ENCODE measurements around the gene SERPINB6. TPM values are rescaled to one million over a fixed set of nuclear protein-coding genes. Genes with fewer than 3 reads are reported as not detected.

SERPINB6 gene
- total and polyA plus RNA-seq, 9 of the 15 experiments (the other 6 are each of a cell fraction or from before 2014, with no cell fraction given): 86.6 to 211 (median 143) TPM

- no TSS peak for BruUV-seq (replicated peaks)
- POLR2A ChIA-PET: interaction anchor here (1.3 to 2.0 kb wide), 6 partner anchors 11 to 22 kb away, joined by 3 to 12 read pairs (median 7); no protein-coding TSS in a partner anchor
- in situ Hi-C loops (cut with MboI): no loop called here
- intact Hi-C loops (cut with micrococcal nuclease): no loop called here
- no peak for FAIRE-seq
- no peak overlapping the region for H3K4me3 ChIP-seq
- H4K20me1 ChIP-seq (replicated peaks; ENCODE audit: control insufficient read depth, insufficient read depth, low read length): no peaks in the 10 kb centered on the region
- no peaks in the 10 kb centered on the region for H3K27me3 ChIP-seq (ENCODE audit: control insufficient read depth in 2 of 2, insufficient read depth in 2 of 2, low read length in 2 of 2)
- peaks cover 9% of the 10 kb centered on the region; the same call in 2 of the 3 replicates for H3K36me3 ChIP-seq (ENCODE audit: control insufficient read depth, insufficient read depth, low read length)
- no peak overlapping the region for H3K27ac ChIP-seq (ENCODE audit: extremely low read depth, low read depth, low read length)
- no peak overlapping the region for H2AFZ ChIP-seq (ENCODE audit: low read depth, low read length)
- H3K9me1 ChIP-seq (ENCODE audit: control insufficient read depth, insufficient read depth, low read length): no peaks in the 10 kb centered on the region
- H3K9me3 ChIP-seq (replicated peaks; ENCODE audit: control insufficient read depth, insufficient read depth, low read depth, low read length): no peaks in the 10 kb centered on the region
- H3K4me2 ChIP-seq (ENCODE audit: insufficient read depth, low read length): no peak overlapping the region
- 88% methylated on average over 7 of the region's 7 CpGs for WGBS (ENCODE audit: insufficient coverage, low coverage, missing lambda C conversion rate)
- H3K79me2 ChIP-seq (ENCODE audit: control insufficient read depth, insufficient read depth, low read length): peaks cover 87% of the 10 kb centered on the region
- DNase-seq (ENCODE audit: extremely low read depth in 1 of 4, low spot score in 3 of 4): no peak
- peaks cover 47 to 50% of the 10 kb centered on the region in 2 experiments for H3K4me1 ChIP-seq (replicated peaks in 1 of 2; ENCODE audit: control insufficient read depth in 2 of 2, insufficient read depth in 2 of 2, low read length in 2 of 2)
- H3K9ac ChIP-seq (ENCODE audit: insufficient read depth in 1 of 2, low read depth in 2 of 2, low read length in 2 of 2): no peak overlapping the region
- ATAC-seq: no peak
- CTCF ChIA-PET (ENCODE audit: low intra/inter-chr PET ratio): no interaction called here
- no peak for TF ChIP-seq SRSF9 (IDR thresholded peaks at IDR 0.05; ENCODE audit: borderline replicate concordance, low read depth, low read length)
- TF ChIP-seq ADNP (tag; IDR thresholded peaks at IDR 0.05): 0 out of 2 replicates have a peak, but pooled peaks have one; percentile 16
- TF ChIP-seq RCOR1 (IDR thresholded peaks at IDR 0.05; ENCODE audit: borderline replicate concordance in 1 of 2, low read depth in 2 of 2, low read length in 2 of 2): no peak
- no peak for TF ChIP-seq MAFK (IDR thresholded peaks at IDR 0.05; ENCODE audit: low read length)
- no peak for TF ChIP-seq JUND (IDR thresholded peaks at IDR 0.05; ENCODE audit: borderline replicate concordance, low read depth, low read length)
- TF ChIP-seq JUND (tag; IDR thresholded peaks at IDR 0.05; ENCODE audit: borderline replicate concordance, low read depth, low read length): no peak
- TF ChIP-seq ZNF239 (CRISPR knock-in tag; IDR thresholded peaks at IDR 0.05): no peak
- no peak for TF ChIP-seq TFAM (CRISPR knock-in tag; conservative IDR thresholded peaks at IDR 0.05)
- no peak for TF ChIP-seq HNRNPL (IDR thresholded peaks at IDR 0.05; ENCODE audit: low read depth, low read length)
- TF ChIP-seq LARP7 (IDR thresholded peaks at IDR 0.05): no peak
- peak; percentile 75; the same call in 1 of the 2 replicates for TF ChIP-seq SMARCA5 (IDR thresholded peaks at IDR 0.05)
- no peak for TF ChIP-seq HNRNPLL (IDR thresholded peaks at IDR 0.05; ENCODE audit: low read depth, low read length, poor library complexity, severe bottlenecking)
- no peak for TF ChIP-seq ZNF282 (CRISPR knock-in tag; IDR thresholded peaks at IDR 0.05)
- no peak for TF ChIP-seq PTTG1 (tag; IDR thresholded peaks at IDR 0.05; ENCODE audit: low read depth)
- TF ChIP-seq ZNF253 (CRISPR knock-in tag; conservative IDR thresholded peaks at IDR 0.05): no peak
- no peak for TF ChIP-seq ID3 (CRISPR knock-in tag; IDR thresholded peaks at IDR 0.05)
- no peak for TF ChIP-seq ID3 (tag; IDR thresholded peaks at IDR 0.05)
- no peak for TF ChIP-seq DLX4 (CRISPR knock-in tag; IDR thresholded peaks at IDR 0.05)
- no peak for TF ChIP-seq CREM (IDR thresholded peaks at IDR 0.05; ENCODE audit: low read depth)
- TF ChIP-seq ZNF146 (CRISPR knock-in tag; IDR thresholded peaks at IDR 0.05; ENCODE audit: unreplicated experiment): peak; percentile 98
- TF ChIP-seq NCOA2 (IDR thresholded peaks at IDR 0.05; ENCODE audit: partially characterized antibody in 2 of 2): no peak
- peak; percentile 85 for TF ChIP-seq BCOR (IDR thresholded peaks at IDR 0.05)
- TF ChIP-seq CBX3 (IDR thresholded peaks at IDR 0.05; ENCODE audit: borderline replicate concordance in 1 of 2, low read length in 2 of 2): 0 out of 3 replicates have a peak, but pooled peaks of 1 of the 2 experiments have one; percentile 23
- no peak for TF ChIP-seq TAF1 (IDR thresholded peaks at IDR 0.05; ENCODE audit: control insufficient read depth, extremely low read depth, insufficient read depth, low read length, severe bottlenecking)
- peak; percentile 74 to 85 for TF ChIP-seq KDM1A (IDR thresholded peaks at IDR 0.05)
Measured at GRCh38 chr6:2967936-2968335, 3.4 kb downstream of the SERPINB6 start.

All from K562 (cell line).